ENCODE measurements around the gene GADD45A. TPM values are rescaled to one million over a fixed set of nuclear protein-coding genes. Genes with fewer than 3 reads are reported as not detected.

Gene GADD45A
- total and polyA plus RNA-seq, 2 experiments from 2014 or later: 93.1 to 175 TPM

DNA sequence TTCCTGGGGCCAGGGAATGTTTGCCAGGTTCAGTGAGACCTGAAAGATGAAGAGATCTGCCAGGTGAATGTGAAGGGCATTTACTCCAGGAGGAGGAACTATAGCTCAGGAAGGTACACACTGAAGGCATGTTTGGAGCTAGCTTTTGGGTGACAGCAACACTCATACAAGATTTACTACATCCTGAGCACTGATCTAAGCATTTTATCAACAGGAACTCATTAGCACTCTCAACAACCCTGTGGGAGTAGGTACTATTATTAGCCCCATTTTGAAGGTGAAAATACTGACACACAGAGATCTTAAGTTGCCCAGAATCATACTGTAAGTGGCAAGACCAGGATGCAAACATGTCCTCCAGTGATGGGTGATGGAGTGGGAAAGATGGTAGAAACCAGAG, 6.7 kb downstream of the GADD45A start:
- H3K4me2 ChIP-seq: no peak overlapping the region
- H2AFZ ChIP-seq: no peak overlapping the region
- peaks cover 11% of the 10 kb centered on the region for H3K4me1 ChIP-seq (ENCODE audit: insufficient read depth)
- H3K27ac ChIP-seq: no peak overlapping the region
- DNase-seq (ENCODE audit: low spot score): no peak
- no peaks in the 10 kb centered on the region for H3K36me3 ChIP-seq (replicated peaks; ENCODE audit: insufficient read depth, low read depth)
- TF ChIP-seq, protein P1, sequence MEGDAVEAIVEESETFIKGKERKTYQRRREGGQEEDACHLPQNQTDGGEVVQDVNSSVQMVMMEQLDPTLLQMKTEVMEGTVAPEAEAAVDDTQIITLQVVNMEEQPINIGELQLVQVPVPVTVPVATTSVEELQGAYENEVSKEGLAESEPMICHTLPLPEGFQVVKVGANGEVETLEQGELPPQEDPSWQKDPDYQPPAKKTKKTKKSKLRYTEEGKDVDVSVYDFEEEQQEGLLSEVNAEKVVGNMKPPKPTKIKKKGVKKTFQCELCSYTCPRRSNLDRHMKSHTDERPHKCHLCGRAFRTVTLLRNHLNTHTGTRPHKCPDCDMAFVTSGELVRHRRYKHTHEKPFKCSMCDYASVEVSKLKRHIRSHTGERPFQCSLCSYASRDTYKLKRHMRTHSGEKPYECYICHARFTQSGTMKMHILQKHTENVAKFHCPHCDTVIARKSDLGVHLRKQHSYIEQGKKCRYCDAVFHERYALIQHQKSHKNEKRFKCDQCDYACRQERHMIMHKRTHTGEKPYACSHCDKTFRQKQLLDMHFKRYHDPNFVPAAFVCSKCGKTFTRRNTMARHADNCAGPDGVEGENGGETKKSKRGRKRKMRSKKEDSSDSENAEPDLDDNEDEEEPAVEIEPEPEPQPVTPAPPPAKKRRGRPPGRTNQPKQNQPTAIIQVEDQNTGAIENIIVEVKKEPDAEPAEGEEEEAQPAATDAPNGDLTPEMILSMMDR (IDR thresholded peaks at IDR 0.05; ENCODE audit: poor library complexity): no peak
- no peak for TF ChIP-seq EZH2 (IDR thresholded peaks at IDR 0.05; ENCODE audit: borderline replicate concordance)
- TF ChIP-seq EZH2phosphoT487 (IDR thresholded peaks at IDR 0.05; ENCODE audit: low read depth, severe bottlenecking, unreplicated experiment): no peak
- peaks cover 3% of the 10 kb centered on the region for H4K20me1 ChIP-seq (ENCODE audit: insufficient read depth, poor library complexity, severe bottlenecking)
- H3K27me3 ChIP-seq: no peaks in the 10 kb centered on the region
- H3K9me2 ChIP-seq (replicated peaks; ENCODE audit: insufficient read depth): no peaks in the 10 kb centered on the region
- peaks cover 9% of the 10 kb centered on the region for H3K79me2 ChIP-seq
- H3K4me3 ChIP-seq: no peak overlapping the region
- H3K9me3 ChIP-seq (ENCODE audit: low read depth): no peaks in the 10 kb centered on the region

DNA sequence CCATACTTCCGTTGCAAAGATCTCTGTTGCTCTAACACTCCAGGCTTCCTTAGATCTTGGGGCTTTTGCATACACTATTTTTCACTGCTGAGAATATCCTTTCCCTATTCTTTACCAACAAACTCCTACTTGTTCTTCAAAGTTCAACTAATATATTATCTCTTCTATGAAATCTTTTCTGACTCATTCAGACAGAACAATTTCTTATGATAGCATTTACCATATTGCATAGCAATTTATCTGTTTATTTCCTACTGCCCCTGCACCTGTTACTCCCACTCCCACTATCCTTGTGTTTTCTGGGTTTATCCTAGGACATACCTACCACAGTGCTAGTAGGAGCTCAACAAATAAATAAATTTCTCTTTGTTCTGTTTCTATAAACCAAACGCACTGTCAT, 11.0 kb downstream of the GADD45A start:
- H2AFZ ChIP-seq: no peak overlapping the region
- H3K4me3 ChIP-seq: no peak overlapping the region
- 94% methylated on average over 2 of the region's 2 CpGs for WGBS (ENCODE audit: low lambda C conversion rate, missing lambda C conversion rate)

DNA sequence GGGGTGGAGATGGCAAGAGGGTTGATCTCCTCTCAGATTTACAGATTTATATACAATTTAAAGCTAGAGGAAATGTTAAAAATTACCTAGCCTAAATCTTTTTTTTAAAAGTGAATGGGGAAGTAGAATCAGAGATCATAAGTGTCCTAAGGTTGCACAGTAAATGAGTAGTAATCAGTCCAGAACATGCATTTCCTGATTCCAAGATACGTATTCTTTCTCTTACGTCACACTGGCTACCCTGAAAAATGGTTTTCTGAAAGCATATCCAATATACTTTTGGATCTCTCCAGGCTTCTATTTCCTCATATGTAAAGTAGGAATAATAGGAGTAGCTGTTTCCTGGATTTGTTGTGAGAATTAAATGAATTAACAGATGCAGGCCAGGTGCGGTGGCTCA, 11.7 kb downstream of the GADD45A start:
- Histone ChIP-seq H3K79me2 (no peaks in the 10 kb centered on the region), H3K36me3 (replicated peaks; ENCODE audit: insufficient read depth, low read depth) (no peaks in the 10 kb centered on the region), H3K27me3 (no peaks in the 10 kb centered on the region), H3K4me3 (no peak overlapping the region), H3K27ac (no peak overlapping the region), H3K9me2 (replicated peaks; ENCODE audit: insufficient read depth) (no peaks in the 10 kb centered on the region), H3K4me1 (ENCODE audit: insufficient read depth) (peaks cover 5% of the 10 kb centered on the region), H3K4me2 (no peak overlapping the region), H4K20me1 (ENCODE audit: insufficient read depth, poor library complexity, severe bottlenecking) (no peaks in the 10 kb centered on the region), H2AFZ (no peak overlapping the region), H3K9me3 (ENCODE audit: low read depth) (no peaks in the 10 kb centered on the region)
- TF ChIP-seq EZH2phosphoT487 (IDR thresholded peaks at IDR 0.05; ENCODE audit: low read depth, severe bottlenecking, unreplicated experiment) (no peak), EZH2 (IDR thresholded peaks at IDR 0.05; ENCODE audit: borderline replicate concordance) (no peak)
- TF ChIP-seq, protein P1 (IDR thresholded peaks at IDR 0.05; ENCODE audit: poor library complexity): no peak
- WGBS (ENCODE audit: low lambda C conversion rate, missing lambda C conversion rate): 95% methylated on average over 3 of the region's 3 CpGs
- DNase-seq (ENCODE audit: low spot score): no peak

More for the DNA sequence above, 11.0 kb downstream of the GADD45A start:
- H3K27ac ChIP-seq: no peak overlapping the region
- peaks cover 5% of the 10 kb centered on the region for H3K4me1 ChIP-seq (ENCODE audit: insufficient read depth)
- H4K20me1 ChIP-seq (ENCODE audit: insufficient read depth, poor library complexity, severe bottlenecking): no peaks in the 10 kb centered on the region
- H3K4me2 ChIP-seq: no peak overlapping the region
- H3K79me2 ChIP-seq: no peaks in the 10 kb centered on the region
- no peaks in the 10 kb centered on the region for H3K36me3 ChIP-seq (replicated peaks; ENCODE audit: insufficient read depth, low read depth)
- DNase-seq (ENCODE audit: low spot score): no peak
- H3K9me3 ChIP-seq (ENCODE audit: low read depth): no peaks in the 10 kb centered on the region
- H3K27me3 ChIP-seq: no peaks in the 10 kb centered on the region
- TF ChIP-seq, protein P1 (IDR thresholded peaks at IDR 0.05; ENCODE audit: poor library complexity): no peak
- TF ChIP-seq EZH2 (IDR thresholded peaks at IDR 0.05; ENCODE audit: borderline replicate concordance): no peak
- no peak for TF ChIP-seq EZH2phosphoT487 (IDR thresholded peaks at IDR 0.05; ENCODE audit: low read depth, severe bottlenecking, unreplicated experiment)
- no peaks in the 10 kb centered on the region for H3K9me2 ChIP-seq (replicated peaks; ENCODE audit: insufficient read depth)

DNA sequence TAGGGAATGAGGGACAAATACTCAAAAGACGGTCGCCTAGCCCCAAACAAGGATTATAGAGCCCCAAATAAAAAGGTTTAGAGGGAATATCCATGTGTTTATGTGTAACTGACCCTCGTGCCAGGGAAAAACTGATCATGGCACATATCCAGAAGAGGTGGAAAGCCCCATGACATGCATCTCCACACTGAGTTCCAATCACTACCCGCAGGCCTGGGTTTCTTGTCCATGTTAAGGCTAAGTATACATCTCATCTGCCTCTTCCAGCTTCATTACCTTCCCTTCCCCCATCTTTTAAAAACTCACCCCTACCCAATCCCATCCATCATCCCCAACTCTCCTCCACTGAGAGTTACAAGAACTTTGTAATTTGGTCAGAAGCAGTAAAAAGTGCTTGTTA, 15.2 kb downstream of the GADD45A start:
- H3K4me1 ChIP-seq (ENCODE audit: insufficient read depth): peaks cover 5% of the 10 kb centered on the region
- H3K79me2 ChIP-seq: no peaks in the 10 kb centered on the region
- H3K4me3 ChIP-seq: no peak overlapping the region
- H3K9me3 ChIP-seq (ENCODE audit: low read depth): no peaks in the 10 kb centered on the region
- TF ChIP-seq EZH2phosphoT487 (IDR thresholded peaks at IDR 0.05; ENCODE audit: low read depth, severe bottlenecking, unreplicated experiment): no peak
- no peak for TF ChIP-seq EZH2 (IDR thresholded peaks at IDR 0.05; ENCODE audit: borderline replicate concordance)
- TF ChIP-seq, protein P1 (IDR thresholded peaks at IDR 0.05; ENCODE audit: poor library complexity): no peak
- no peaks in the 10 kb centered on the region for H3K9me2 ChIP-seq (replicated peaks; ENCODE audit: insufficient read depth)
- DNase-seq (ENCODE audit: low spot score): no peak
- no peaks in the 10 kb centered on the region for H3K27me3 ChIP-seq
- H4K20me1 ChIP-seq (ENCODE audit: insufficient read depth, poor library complexity, severe bottlenecking): no peaks in the 10 kb centered on the region
- peak overlapping the region; percentile 92 for H3K27ac ChIP-seq
- H2AFZ ChIP-seq: no peak overlapping the region
- 80% methylated on average over 4 of the region's 4 CpGs for WGBS (ENCODE audit: low lambda C conversion rate, missing lambda C conversion rate)
- H3K4me2 ChIP-seq: peak overlapping the region; percentile 36
- no peaks in the 10 kb centered on the region for H3K36me3 ChIP-seq (replicated peaks; ENCODE audit: insufficient read depth, low read depth)
